Hepatocyte (in vitro differentiated cells): ENCODE measurements around the gene PAX7. TPM values are rescaled to one million over a fixed set of nuclear protein-coding genes. Genes with fewer than 3 reads are reported as not detected.

Experiments used
- DNase-seq: peaks from one replicate; pipeline ENCODE4 v3.0.0-alpha.2; 2016; ENCODE audit warnings: low spot score
- H2AFZ ChIP-seq: fragments of 200-600 bp; sonication (generic); 2 replicates; pipeline ENCODE4 v1.6.0; 2016; ENCODE audit warnings: antibody characterized with exemption, mild to moderate bottlenecking
- H3K27ac ChIP-seq: fragments of 200-600 bp; sonication (generic); 2 replicates; pipeline ENCODE4 v1.5.1; 2016; ENCODE audit warnings: mild to moderate bottlenecking
- H3K27me3 ChIP-seq: fragments of 200-600 bp; sonication (generic); 2 replicates; pipeline ENCODE4 v1.6.1; 2016
- H3K36me3 ChIP-seq: fragments of 200-600 bp; sonication (generic); replicated peaks from 2 replicates; pipeline ENCODE4 v1.5.1; 2016; ENCODE audit warnings: low read depth; ENCODE audit not compliant: insufficient read depth
- H3K4me1 ChIP-seq: fragments of 200-600 bp; sonication (generic); 2 replicates; pipeline ENCODE4 v1.5.1; 2016; ENCODE audit warnings: mild to moderate bottlenecking, moderate library complexity; ENCODE audit not compliant: insufficient read depth
- H3K4me2 ChIP-seq: fragments of 200-600 bp; sonication (generic); 2 replicates; pipeline ENCODE4 v1.6.0; 2016
- H3K4me3 ChIP-seq: fragments of 200-600 bp; sonication (generic); 2 replicates; pipeline ENCODE4 v1.5.1; 2016; ENCODE audit warnings: mild to moderate bottlenecking
- H3K79me2 ChIP-seq: fragments of 200-600 bp; sonication (generic); 2 replicates; pipeline ENCODE4 v1.6.0; 2017; ENCODE audit warnings: mild to moderate bottlenecking
- H3K9me2 ChIP-seq: fragments of 200-600 bp; sonication (generic); replicated peaks from 2 replicates; pipeline ENCODE4 v1.6.0; 2017; ENCODE audit warnings: mild to moderate bottlenecking; ENCODE audit not compliant: insufficient read depth
- H3K9me3 ChIP-seq: fragments of 200-600 bp; sonication (generic); 2 replicates; pipeline ENCODE4 v1.5.1; 2016; ENCODE audit warnings: low read depth, mild to moderate bottlenecking
- H4K20me1 ChIP-seq: fragments of 200-600 bp; sonication (generic); 2 replicates; pipeline ENCODE4 v1.6.0; 2016; ENCODE audit warnings: mild to moderate bottlenecking; ENCODE audit not compliant: insufficient read depth, poor library complexity, severe bottlenecking
- EZH2 ChIP-seq: fragments of 200-600 bp; sonication (generic); IDR thresholded peaks from 2 replicates; pipeline ENCODE4 v1.6.1; 2016; ENCODE audit warnings: antibody characterized with exemption, mild to moderate bottlenecking, borderline replicate concordance
- EZH2phosphoT487 ChIP-seq: fragments of 200-600 bp; sonication (generic); IDR thresholded peaks from one replicate; pipeline ENCODE4 v1.6.1; 2018; ENCODE audit warnings: antibody characterized with exemption, mild to moderate bottlenecking, low read depth, moderate library complexity; ENCODE audit not compliant: unreplicated experiment, severe bottlenecking
- WGBS: methylation state at CpG from one replicate; pipeline ENCODE4 v1.1.6; 2016; ENCODE audit warnings: low lambda C conversion rate; ENCODE audit errors: missing lambda C conversion rate; 5-methylcytosine and 5-hydroxymethylcytosine counted together
- polyA plus RNA-seq: library from polyadenylated mRNA; unstranded; fragments of >200 nt; fragmentation: Nextera tagmentation; extraction: Ambion mirVana; gene quantifications from 2 replicates; pipeline ENCODE4 v1.2.1, GENCODE V29; 2016
- total RNA-seq: library from RNA; depleted of rRNA; stranded (reverse); fragments of >200 nt; gene quantifications from 2 replicates; pipeline ENCODE4 v1.2.3, GENCODE V29; 2014
- TF ChIP-seq, protein P1 (sequence below): fragments of 200-600 bp; sonication (generic); IDR thresholded peaks from 2 replicates; pipeline ENCODE4 v1.5.1; 2016; ENCODE audit warnings: antibody characterized with exemption, mild to moderate bottlenecking; ENCODE audit not compliant: poor library complexity

Gene PAX7
- total and polyA plus RNA-seq, 2 experiments from 2014 or later = not detected

GRCh38 chr1:18607289-18607760, 23.3 kb upstream of the PAX7 start:
- Histone ChIP-seq H3K9me2 (no peaks in the 10 kb centered on the region), H4K20me1 (no peaks in the 10 kb centered on the region), H3K27ac (no peak overlapping the region), H3K4me2 (no peak overlapping the region), H3K79me2 (no peaks in the 10 kb centered on the region), H2AFZ (no peak overlapping the region), H3K9me3 (no peaks in the 10 kb centered on the region), H3K4me1 (no peaks in the 10 kb centered on the region), H3K4me3 (no peak overlapping the region), H3K27me3 (peaks cover 30% of the 10 kb centered on the region), H3K36me3 (no peaks in the 10 kb centered on the region)
- no peak for DNase-seq
- TF ChIP-seq, protein P1, sequence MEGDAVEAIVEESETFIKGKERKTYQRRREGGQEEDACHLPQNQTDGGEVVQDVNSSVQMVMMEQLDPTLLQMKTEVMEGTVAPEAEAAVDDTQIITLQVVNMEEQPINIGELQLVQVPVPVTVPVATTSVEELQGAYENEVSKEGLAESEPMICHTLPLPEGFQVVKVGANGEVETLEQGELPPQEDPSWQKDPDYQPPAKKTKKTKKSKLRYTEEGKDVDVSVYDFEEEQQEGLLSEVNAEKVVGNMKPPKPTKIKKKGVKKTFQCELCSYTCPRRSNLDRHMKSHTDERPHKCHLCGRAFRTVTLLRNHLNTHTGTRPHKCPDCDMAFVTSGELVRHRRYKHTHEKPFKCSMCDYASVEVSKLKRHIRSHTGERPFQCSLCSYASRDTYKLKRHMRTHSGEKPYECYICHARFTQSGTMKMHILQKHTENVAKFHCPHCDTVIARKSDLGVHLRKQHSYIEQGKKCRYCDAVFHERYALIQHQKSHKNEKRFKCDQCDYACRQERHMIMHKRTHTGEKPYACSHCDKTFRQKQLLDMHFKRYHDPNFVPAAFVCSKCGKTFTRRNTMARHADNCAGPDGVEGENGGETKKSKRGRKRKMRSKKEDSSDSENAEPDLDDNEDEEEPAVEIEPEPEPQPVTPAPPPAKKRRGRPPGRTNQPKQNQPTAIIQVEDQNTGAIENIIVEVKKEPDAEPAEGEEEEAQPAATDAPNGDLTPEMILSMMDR = no peak
- TF ChIP-seq EZH2 (no peak), EZH2phosphoT487 (no peak)
- WGBS = 75% methylated on average over 7 of the region's 7 CpGs

DNA sequence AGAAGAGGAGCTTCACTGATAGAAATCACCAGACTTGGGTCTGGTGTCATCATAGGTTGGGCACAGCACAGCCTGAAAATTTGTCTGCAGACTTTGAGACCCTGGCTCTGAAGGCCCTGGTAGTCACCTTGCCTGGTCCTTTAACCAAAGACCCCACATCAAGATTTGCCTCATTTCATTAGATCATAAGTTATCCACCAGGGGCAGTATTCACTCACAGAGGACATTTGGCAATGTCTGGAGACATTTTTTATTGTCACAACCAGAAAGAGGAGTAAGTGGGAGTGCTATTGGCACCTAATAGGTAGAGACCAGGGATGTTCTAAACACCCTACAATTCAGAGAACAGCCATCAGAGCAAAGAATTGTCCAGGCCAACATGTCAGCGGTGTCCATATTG, 22.1 kb upstream of the PAX7 start:
- no peak for DNase-seq
- Histone ChIP-seq H3K36me3 (no peaks in the 10 kb centered on the region), H3K4me3 (no peak overlapping the region), H3K4me2 (no peak overlapping the region), H3K9me2 (no peaks in the 10 kb centered on the region), H3K4me1 (no peaks in the 10 kb centered on the region), H3K79me2 (no peaks in the 10 kb centered on the region), H3K27me3 (peaks cover 30% of the 10 kb centered on the region), H4K20me1 (no peaks in the 10 kb centered on the region), H2AFZ (no peak overlapping the region), H3K27ac (no peak overlapping the region), H3K9me3 (no peaks in the 10 kb centered on the region)
- TF ChIP-seq, protein P1 = no peak
- WGBS = 88% methylated on average over 1 of the region's 1 CpG

- no peak overlapping the region for H2AFZ ChIP-seq
- H3K27me3 ChIP-seq = peaks cover 46% of the 10 kb centered on the region
- no peaks in the 10 kb centered on the region for H3K9me3 ChIP-seq
- no peaks in the 10 kb centered on the region for H3K4me1 ChIP-seq
- no peaks in the 10 kb centered on the region for H3K36me3 ChIP-seq
- WGBS = 80% methylated on average over 8 of the region's 8 CpGs
- no peaks in the 10 kb centered on the region for H4K20me1 ChIP-seq
- TF ChIP-seq, protein P1 = no peak
- TF ChIP-seq EZH2phosphoT487 = no peak
- TF ChIP-seq EZH2 = no peak
- H3K4me2 ChIP-seq = no peak overlapping the region
- no peak for DNase-seq
- H3K79me2 ChIP-seq = no peaks in the 10 kb centered on the region
- no peaks in the 10 kb centered on the region for H3K9me2 ChIP-seq
- no peak overlapping the region for H3K4me3 ChIP-seq
- H3K27ac ChIP-seq = no peak overlapping the region
Measured at GRCh38 chr1:18611311-18611710, 19.3 kb upstream of the PAX7 start.

DNA sequence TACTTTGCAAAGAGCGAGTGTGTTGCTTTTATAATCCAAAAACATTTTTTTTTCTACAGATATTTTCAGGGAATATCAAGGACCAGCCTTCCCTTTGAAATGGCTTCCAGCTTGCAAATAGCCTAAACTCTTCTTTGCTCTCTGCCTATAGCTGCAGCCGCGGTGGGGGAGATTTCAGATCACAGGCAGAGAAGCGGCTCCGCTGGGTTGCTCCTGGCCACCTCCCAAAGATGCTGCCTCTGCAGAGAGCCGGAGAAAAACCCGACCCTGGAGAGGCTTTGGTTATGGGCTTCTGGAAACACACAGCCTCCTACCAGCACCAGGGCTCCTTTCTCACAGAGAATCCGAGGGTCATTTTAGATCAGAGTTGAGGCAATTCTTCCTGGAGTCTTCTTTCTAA, 18.6 kb upstream of the PAX7 start:
- Histone ChIP-seq H3K27ac (no peak overlapping the region), H3K4me1 (no peaks in the 10 kb centered on the region), H3K9me2 (no peaks in the 10 kb centered on the region), H3K4me2 (no peak overlapping the region), H3K36me3 (no peaks in the 10 kb centered on the region), H2AFZ (no peak overlapping the region), H4K20me1 (no peaks in the 10 kb centered on the region), H3K27me3 (peaks cover 47% of the 10 kb centered on the region), H3K79me2 (no peaks in the 10 kb centered on the region), H3K4me3 (no peak overlapping the region), H3K9me3 (no peaks in the 10 kb centered on the region)
- WGBS = 54% methylated on average over 8 of the region's 8 CpGs
- TF ChIP-seq, protein P1 = no peak
- TF ChIP-seq EZH2 (no peak), EZH2phosphoT487 (no peak)
- DNase-seq = no peak
